SK-N-SH (cell line): Measurements from ENCODE around the gene GRK3.
"Not testable (repeated sequence)": the region's sequence is repeated elsewhere in the genome, so short reads cannot be mapped to it uniquely, and the experiment has no call there.

Experiments used
- EP300 ChIP-seq, 2 experiments: IDR thresholded peaks; 2 replicates each; pipeline versions ENCODE4 v1.4.0 to v1.6.1; 2012; ENCODE audit warnings: borderline replicate concordance in 1 of 2, low read depth in 1 of 2, low read length in 1 of 2
- NFIC ChIP-seq: IDR thresholded peaks from 2 replicates; pipeline ENCODE4 v1.4.0; 2012; ENCODE audit warnings: borderline replicate concordance
- POLR2AphosphoS5 ChIP-seq: IDR thresholded peaks from 2 replicates; pipeline ENCODE4 v1.6.1; 2012; ENCODE audit warnings: low read depth, low read length
- TAF1 ChIP-seq: IDR thresholded peaks from 2 replicates; pipeline ENCODE4 v1.6.1; 2012; ENCODE audit warnings: low read depth, mild to moderate bottlenecking, low read length, moderate library complexity, borderline replicate concordance
- TCF12 ChIP-seq: IDR thresholded peaks from 2 replicates; pipeline ENCODE4 v1.4.0; 2012
- TF ChIP-seq, protein P1 (sequence below): fragments of 200-600 bp; sonication (generic); IDR thresholded peaks from 2 replicates; pipeline ENCODE4 v1.6.1; 2017; ENCODE audit warnings: antibody characterized with exemption, mild to moderate bottlenecking, moderate library complexity
- TF ChIP-seq, protein P2 (sequence below): IDR thresholded peaks from 2 replicates; pipeline ENCODE4 v1.4.0; 2012; ENCODE audit warnings: low read depth, borderline replicate concordance

- TF ChIP-seq, protein P1, sequence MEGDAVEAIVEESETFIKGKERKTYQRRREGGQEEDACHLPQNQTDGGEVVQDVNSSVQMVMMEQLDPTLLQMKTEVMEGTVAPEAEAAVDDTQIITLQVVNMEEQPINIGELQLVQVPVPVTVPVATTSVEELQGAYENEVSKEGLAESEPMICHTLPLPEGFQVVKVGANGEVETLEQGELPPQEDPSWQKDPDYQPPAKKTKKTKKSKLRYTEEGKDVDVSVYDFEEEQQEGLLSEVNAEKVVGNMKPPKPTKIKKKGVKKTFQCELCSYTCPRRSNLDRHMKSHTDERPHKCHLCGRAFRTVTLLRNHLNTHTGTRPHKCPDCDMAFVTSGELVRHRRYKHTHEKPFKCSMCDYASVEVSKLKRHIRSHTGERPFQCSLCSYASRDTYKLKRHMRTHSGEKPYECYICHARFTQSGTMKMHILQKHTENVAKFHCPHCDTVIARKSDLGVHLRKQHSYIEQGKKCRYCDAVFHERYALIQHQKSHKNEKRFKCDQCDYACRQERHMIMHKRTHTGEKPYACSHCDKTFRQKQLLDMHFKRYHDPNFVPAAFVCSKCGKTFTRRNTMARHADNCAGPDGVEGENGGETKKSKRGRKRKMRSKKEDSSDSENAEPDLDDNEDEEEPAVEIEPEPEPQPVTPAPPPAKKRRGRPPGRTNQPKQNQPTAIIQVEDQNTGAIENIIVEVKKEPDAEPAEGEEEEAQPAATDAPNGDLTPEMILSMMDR: not testable (repeated sequence)
- not testable (repeated sequence) for TF ChIP-seq TAF1; TCF12; POLR2AphosphoS5; EP300 (IDR thresholded peaks at IDR 0.05; ENCODE audit: borderline replicate concordance in 1 of 2, low read depth in 1 of 2, low read length in 1 of 2); NFIC
- TF ChIP-seq, protein P2, sequence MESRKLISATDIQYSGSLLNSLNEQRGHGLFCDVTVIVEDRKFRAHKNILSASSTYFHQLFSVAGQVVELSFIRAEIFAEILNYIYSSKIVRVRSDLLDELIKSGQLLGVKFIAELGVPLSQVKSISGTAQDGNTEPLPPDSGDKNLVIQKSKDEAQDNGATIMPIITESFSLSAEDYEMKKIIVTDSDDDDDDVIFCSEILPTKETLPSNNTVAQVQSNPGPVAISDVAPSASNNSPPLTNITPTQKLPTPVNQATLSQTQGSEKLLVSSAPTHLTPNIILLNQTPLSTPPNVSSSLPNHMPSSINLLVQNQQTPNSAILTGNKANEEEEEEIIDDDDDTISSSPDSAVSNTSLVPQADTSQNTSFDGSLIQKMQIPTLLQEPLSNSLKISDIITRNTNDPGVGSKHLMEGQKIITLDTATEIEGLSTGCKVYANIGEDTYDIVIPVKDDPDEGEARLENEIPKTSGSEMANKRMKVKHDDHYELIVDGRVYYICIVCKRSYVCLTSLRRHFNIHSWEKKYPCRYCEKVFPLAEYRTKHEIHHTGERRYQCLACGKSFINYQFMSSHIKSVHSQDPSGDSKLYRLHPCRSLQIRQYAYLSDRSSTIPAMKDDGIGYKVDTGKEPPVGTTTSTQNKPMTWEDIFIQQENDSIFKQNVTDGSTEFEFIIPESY: not testable (repeated sequence)
These were observed 38.5 kb upstream of the GRK3 start for GRCh38 chr22:25525804-25526584.
